Endothelial cell of hepatic sinusoid (primary cell): ENCODE measurements around the gene PRKN.

ENCODE experiments used
- in situ Hi-C: cut with HindIII; loops from 2 replicates; pipeline ENCODE4 v1.10.0; 2017; ENCODE audit warnings: low sequenced_read_pairs

PRKN gene

GRCh38 chr6:162014069-162014811, 713.3 kb downstream of the PRKN start:
- in situ Hi-C loops = no loop called here

GRCh38 chr6:162005372-162005771, 722.2 kb downstream of the PRKN start:
- in situ Hi-C loops = no loop called here

- in situ Hi-C loops = no loop called here
Observed at GRCh38 chr6:161996783-161997182, 730.8 kb downstream of the PRKN start.

- in situ Hi-C loops = loop anchor here (10.0 kb wide), 1 partner anchor 371 kb away; no protein-coding TSS in a partner anchor
Observed at GRCh38 chr6:161985876-161986423, 741.6 kb downstream of the PRKN start.

GRCh38 chr6:161984713-161985112, 742.9 kb downstream of the PRKN start:
- in situ Hi-C loops = loop anchor here (10.0 kb wide), 1 partner anchor 370 kb away; no protein-coding TSS in a partner anchor

GRCh38 chr6:161976553-161976952, 751.0 kb downstream of the PRKN start:
- in situ Hi-C loops = no loop called here

GRCh38 chr6:161973064-161973463, 754.5 kb downstream of the PRKN start:
- in situ Hi-C loops = no loop called here

- in situ Hi-C loops = no loop called here
Observed at GRCh38 chr6:161971043-161971442, 756.5 kb downstream of the PRKN start.

GRCh38 chr6:161963634-161964234, 763.8 kb downstream of the PRKN start:
- in situ Hi-C loops = no loop called here

- in situ Hi-C loops = no loop called here
Observed at GRCh38 chr6:161963181-161963580, 764.4 kb downstream of the PRKN start.

GRCh38 chr6:161961796-161962195, 765.8 kb downstream of the PRKN start:
- in situ Hi-C loops = no loop called here

GRCh38 chr6:161961046-161961445, 766.5 kb downstream of the PRKN start:
- in situ Hi-C loops = no loop called here

GRCh38 chr6:161959072-161959471, 768.5 kb downstream of the PRKN start:
- in situ Hi-C loops = no loop called here

GRCh38 chr6:161956082-161956481, 771.5 kb downstream of the PRKN start:
- in situ Hi-C loops = no loop called here

GRCh38 chr6:161954699-161955276, 772.8 kb downstream of the PRKN start:
- in situ Hi-C loops = no loop called here

- in situ Hi-C loops = no loop called here
Observed at GRCh38 chr6:161954077-161954476, 773.5 kb downstream of the PRKN start.

- in situ Hi-C loops = no loop called here
Observed at GRCh38 chr6:161951126-161951525, 776.4 kb downstream of the PRKN start.

GRCh38 chr6:161949531-161949930, 778.0 kb downstream of the PRKN start:
- in situ Hi-C loops = no loop called here

- in situ Hi-C loops = no loop called here
Observed at GRCh38 chr6:161948462-161948861, 779.1 kb downstream of the PRKN start.

GRCh38 chr6:161947371-161947770, 780.2 kb downstream of the PRKN start:
- in situ Hi-C loops = no loop called here

GRCh38 chr6:161946461-161946860, 781.1 kb downstream of the PRKN start:
- in situ Hi-C loops = no loop called here

- in situ Hi-C loops = no loop called here
Observed at GRCh38 chr6:161943561-161943960, 784.0 kb downstream of the PRKN start.
